Mesenteric fat pad (tissue), 1 donor: Measurements from ENCODE around the gene KIRREL3. TPM values are rescaled to one million over a fixed set of nuclear protein-coding genes. Genes with fewer than 3 reads are reported as not detected.

Source experiments
- DNase-seq: peaks from one replicate; pipeline ENCODE4 v3.0.0-alpha.2; 2020; ENCODE audit warnings: low spot score
- total RNA-seq: library from RNA; stranded (reverse); fragmentation: NEBNext Ultra II Directional; extraction: Animal tissue kit (Norgen Biotek cat#: 25700); gene quantifications from one replicate; pipeline ENCODE4 v1.2.1, GENCODE V29; 2021
- donor health status: DM: yes; HTN: yes; CAD: no.

Gene KIRREL3
- total RNA-seq, 1 donor from 2014 or later, result 0.13 TPM

DNA sequence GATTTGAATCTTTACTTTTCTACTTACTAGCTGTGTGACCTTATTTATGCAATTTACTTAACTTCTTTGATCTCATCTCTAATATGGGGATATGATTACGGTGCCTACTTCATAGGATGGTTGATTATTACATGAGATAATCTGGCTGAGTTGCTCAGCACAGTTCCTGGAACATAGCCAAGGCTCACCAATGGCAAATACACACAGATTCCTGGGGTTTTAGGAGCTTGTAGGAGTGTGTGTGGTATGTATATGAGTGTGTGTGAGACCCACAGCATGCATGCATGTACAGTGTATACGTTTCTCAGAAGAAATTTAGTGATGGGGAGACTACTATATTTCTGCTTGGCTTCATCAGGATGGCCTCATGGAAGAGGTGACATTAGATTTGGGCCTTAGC lies 256.9 kb downstream of the KIRREL3 start:
- no peak for DNase-seq

DNA sequence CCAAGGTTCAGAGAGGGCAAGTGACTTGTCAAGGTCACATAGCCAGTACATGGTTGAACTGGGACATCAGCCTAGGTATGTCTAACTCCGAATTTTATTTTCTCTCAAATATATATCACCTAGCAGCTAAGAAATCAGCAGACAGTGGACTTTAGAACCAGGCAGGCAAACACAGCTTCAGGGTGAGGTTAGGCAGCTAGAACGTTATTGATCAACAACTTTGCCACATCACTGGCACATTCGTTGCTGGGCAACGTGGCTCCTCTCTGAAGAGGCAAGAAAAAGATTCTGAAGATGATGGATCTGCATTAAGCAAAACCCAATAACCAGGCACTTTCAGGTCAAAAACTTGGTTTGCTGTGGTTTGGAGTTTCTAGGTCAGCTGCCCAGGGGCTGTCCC lies 258.0 kb downstream of the KIRREL3 start:
- DNase-seq, result no peak

DNA sequence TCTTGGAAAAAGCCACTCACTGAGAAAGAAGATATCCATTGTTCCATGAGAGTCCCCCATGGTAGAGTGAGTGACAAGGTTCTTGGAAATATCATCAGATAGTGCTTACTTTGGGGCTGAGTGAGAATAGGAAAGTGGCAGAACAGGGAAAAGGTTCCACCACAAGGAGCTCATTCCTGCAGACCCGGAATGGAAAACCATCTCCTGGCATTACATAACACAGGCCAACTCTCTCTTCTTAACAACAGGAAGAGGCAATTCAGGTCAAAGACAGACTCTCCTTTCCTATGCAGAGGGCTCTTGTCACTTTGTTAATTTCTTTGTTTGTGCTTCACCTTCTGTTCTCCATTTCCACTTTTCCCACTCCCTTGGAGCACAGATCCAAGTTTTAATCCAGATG lies 259.7 kb downstream of the KIRREL3 start:
- DNase-seq, result no peak

DNA sequence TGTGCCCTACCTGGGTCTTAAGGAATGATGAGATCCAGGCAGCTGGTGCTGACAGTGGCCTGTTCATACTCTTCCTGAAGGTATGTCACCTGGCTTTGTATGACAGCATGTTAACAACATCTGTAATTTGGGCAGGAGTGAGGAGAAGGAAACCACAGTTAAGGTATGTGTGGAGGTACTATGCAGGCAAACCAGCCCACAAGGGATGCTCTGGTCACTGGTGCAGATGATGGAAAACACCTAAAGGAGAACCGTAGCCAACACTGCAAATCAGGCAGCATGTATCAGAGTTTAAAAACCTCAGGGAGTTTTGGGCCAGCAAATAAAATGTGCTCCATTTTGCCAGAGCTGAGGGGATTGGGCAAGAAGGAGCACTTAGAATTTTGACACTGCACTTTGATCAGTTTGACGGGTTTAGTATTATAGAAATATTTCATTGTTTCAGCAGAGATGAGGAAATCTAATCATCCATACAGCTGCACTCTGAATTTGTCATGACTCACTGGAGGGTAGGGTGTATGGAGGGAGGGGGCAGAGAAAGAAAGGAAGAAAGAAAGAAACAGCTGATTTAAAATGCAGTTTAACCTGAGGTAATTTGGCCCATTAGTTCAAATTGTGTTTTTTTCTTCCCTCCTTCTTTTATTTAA lies 260.9 kb downstream of the KIRREL3 start:
- DNase-seq, result no peak

DNA sequence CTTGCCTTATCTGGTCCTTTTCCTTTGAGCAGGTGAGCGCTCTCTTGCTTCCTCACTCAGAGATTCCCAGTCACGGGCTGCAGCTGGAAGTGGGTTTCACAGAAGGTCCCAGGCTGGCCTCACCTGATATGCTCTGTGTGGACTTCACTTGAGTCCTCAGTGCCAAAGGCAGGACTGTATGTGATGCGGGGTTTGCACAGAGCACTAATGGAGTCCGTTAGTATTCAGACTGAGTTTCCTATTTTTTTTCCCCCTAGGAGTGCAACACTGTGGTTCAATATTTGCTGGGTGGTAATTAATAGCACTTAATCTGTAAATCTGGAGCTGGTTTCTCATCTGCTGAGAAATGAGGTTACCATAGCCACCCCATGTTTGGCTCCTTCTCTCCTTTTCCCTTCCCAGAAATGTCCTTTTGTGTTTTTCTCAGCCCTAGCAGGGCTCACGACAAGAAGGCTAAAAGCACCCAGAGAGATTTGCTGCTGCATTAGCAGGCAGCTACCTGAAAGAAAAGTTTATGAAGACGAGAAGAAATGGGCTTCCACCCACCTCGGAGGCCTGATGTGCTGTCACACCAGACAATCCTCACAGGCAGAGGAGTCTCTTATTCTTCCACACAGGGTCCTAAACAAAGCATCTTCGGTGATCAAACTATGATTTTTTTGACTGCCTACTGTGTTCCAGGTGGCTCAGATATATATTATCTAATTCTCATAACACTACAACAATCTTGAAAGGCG lies 262.1 kb downstream of the KIRREL3 start:
- DNase-seq, result no peak

DNA sequence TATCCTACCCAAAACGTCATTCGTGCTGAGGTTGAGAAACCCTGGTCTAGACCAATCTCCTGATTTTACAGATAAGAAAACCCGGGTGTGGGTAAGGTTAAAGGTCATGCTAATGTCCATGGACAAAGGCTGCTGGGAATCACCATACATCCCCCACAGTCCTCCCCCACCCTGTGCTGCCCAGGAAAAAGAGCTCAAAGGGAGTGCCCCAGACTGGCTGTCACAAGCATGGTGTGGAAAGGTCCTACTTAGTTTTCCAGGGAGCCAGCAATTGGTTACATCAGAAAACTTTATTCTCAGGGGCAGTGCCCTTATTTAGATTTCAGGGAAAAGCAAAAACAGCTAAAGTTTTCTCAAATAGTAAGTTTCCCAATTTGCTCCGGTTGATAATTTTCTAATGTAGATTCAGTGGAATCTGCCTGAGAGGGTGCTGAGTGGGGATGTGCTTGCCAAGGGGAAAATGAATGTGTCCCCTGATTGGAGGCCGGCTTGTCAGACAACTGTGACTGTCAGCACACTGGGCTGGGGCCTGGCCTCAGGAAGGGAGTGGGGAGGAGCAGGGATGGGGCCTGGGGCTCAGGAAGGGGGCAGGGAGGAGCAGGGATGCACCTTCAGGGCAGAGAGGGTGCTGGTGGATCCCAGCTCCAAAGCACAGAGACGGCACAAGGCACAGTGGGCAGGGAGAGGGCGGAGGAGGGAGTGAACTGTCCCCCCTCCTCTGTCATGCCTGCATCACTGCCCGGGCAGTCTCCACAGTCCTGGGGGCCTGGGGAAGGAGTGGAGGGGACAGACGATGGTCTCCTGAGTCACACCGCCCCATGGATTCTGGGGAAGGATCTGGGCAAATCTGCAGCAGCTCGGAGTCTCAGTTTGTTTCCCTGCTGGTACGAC lies 263.6 kb downstream of the KIRREL3 start:
- DNase-seq, result no peak

DNA sequence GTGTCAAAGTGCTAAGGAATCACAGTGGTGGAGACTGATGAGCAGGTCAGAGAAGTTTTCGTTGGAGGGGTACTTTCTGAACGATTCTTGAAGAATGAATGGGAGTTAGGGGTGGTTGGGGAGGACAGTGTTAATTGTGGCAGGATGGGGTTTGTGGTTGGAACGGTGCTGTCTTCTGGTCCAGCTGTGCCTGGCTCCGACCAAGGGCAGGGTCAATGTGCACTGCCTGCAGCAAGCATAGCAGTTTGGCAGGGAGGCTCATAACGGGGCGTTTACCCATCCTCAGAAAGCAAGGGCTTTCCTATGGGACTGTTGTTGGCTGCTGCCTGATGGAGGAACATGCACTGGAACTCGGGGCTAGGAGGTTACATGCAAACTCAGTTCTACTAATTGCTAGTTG lies 265.8 kb downstream of the KIRREL3 start:
- no peak for DNase-seq

DNA sequence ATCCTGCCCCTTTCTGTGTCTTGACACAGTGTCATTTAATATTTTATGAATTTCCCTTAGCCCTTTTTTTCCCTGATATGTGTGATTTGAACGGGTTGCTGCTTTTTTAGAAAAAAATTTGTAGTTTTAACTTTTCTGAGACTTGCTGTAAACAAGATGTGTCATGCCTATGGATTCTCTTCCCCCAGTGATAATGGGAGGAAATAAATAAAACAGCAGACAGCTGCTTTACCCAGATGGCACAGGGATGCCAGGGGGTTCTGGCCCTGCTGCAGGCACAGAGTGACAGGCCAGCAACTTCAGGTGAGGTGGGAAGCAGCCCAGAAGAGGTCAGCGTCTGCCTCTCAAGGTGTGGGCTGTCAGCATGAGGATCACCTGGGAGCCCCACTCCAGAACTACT lies 266.9 kb downstream of the KIRREL3 start:
- no peak for DNase-seq

DNA sequence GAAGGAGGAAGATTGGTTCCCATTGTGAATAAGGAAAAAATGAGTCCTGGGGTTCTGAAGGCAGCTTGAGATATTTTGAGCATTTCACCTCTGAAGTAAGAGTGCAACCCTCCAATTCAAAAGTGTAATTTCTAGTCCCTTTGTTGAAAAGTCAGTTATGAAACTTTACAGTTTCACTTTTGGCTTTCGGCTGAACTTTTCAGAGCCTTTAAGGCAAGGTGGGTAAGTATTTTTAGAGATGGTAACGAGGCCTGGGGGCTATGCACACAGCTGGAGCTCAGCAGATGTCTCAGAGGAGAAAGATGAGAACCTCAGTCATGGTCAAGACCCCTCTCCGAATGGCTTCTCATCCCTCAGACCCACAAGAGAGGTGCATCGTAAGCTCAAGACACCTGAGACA lies 267.6 kb downstream of the KIRREL3 start:
- no peak for DNase-seq

DNA sequence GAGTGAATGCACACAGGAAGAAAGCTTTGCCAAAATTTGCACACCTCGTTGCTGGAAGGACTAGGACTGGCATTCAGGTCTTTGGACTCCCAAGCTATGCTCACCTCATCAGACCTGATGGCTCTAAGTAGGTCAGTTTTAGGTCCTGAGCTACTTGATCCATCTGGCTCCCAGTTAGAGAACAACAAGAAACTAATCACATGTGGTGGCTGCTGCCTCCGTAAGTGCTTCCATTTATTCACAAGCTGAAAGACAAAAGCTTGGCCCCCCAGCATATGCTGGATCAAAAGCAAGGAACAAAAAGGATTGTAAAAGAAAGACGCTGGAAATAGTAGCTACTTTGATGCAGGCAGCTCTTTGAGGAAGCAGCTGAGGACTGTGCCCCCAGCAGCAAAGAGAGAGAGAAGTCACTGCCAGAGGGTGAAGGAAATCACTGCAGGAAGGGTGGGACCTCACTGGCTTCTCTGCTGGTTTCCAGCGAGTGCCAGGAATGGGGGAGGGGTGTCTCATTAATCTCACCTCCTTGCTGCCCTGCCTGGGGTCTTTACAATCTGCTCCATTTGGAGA lies 268.9 kb downstream of the KIRREL3 start:
- DNase-seq, result no peak

DNA sequence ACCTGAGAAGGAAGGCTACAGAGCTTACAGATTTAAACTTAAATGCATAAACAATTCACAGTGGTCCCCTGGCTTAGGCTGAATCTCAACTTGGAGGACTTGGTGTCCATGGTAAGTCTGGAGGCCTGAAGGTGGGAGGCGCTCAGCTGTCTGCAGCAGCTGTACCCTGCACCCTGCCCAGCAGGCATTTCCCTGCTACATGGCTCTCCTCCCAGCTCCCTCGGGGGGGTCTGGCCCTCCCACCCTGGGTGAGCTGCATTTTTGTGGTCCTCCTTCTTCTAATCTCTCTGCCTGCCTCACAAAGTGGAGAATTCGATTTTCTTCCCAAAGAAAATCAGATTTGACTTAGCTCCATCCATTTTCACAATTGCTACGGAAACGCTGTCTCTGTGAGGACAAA lies 273.2 kb downstream of the KIRREL3 start:
- DNase-seq, result no peak

DNA sequence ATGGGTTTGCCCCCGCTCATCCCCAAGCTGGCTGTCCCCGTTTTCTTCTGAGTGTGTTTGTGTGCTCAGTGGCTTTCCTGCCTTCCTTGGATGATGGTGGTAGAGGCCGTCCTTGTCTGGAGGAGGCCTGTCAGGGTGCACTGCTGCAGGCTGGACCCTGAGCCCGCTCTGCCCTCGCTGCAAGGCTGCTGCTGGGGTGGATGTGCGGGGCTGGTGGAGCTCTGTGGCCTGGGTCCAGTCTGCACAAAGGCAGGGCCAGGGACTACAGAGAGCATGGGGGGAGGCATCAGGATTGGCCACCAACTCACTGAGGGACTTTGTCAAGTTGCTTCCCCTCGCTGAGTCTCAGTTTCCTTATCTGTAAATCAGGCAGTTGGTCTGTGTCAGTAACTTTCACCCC lies 275.0 kb downstream of the KIRREL3 start:
- no peak for DNase-seq

DNA sequence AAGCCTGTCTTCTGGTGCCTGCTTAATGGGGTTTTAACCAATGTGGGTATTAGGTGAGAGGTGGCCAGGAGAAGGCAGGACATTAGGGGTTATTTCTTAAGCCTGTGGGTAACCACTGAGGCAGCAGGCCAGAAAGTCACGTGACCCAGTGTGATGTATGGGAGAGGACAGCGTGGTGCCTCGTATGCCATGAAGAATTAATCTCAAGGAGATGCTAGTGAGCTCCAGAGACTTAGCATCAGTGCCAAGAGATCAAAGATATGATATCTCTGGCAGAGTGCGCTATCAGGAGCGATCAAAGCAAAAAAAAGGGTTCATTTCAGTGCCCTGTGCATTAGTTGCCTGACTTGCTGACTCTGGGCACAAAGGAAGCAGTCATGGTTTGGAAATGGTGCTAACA lies 275.5 kb downstream of the KIRREL3 start:
- no peak for DNase-seq

DNA sequence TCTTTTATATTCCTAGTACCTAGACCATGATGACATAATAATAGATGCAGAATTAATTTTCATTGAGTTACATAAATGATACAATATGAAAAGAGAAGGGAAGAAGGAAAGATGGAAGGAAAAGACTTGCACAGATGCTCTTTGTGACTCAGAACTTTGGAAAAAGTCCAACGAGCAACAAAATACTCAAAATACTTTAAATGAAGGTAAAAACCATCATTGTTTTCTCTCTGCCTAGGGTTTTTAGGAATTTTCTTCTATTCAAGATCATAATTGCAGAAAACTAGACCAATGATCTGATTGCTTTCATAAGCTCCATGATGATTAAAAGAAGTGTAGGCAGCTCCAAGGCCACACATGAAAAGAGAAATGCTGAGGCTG lies 276.9 kb downstream of the KIRREL3 start:
- DNase-seq, result no peak

DNA sequence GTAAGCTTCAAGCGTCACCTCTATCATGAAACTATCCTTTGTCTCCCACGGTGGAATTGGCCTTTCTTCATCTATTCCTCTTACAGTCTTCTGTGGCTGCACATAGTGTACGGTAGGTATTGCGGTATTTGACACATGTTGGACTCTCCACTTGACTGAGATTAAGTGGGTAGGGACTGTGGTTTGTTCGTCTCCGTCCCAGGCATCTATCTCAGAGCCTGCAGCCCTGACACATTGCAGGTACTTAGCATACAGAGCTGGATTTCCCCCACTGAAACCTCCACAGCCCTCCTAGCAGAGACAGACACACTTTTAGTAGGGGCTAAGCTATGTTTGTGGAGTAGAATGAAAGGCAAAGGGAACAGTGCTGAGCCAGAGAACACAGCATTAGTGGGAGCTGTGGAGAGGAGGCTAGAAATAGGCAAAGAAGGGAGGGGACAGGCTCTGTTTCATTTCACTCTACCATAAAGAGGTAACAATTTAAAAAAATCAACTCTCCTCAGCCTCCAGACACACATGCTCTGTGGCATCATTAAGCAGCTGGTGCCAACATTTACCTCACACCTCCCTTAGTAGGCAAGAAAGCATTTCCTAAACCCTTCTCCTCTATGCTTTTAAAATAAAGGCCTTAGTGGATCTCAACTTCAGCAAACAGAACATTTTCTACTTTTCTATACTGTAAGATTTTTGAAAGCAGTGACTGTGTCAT lies 277.5 kb downstream of the KIRREL3 start:
- DNase-seq, result no peak

DNA sequence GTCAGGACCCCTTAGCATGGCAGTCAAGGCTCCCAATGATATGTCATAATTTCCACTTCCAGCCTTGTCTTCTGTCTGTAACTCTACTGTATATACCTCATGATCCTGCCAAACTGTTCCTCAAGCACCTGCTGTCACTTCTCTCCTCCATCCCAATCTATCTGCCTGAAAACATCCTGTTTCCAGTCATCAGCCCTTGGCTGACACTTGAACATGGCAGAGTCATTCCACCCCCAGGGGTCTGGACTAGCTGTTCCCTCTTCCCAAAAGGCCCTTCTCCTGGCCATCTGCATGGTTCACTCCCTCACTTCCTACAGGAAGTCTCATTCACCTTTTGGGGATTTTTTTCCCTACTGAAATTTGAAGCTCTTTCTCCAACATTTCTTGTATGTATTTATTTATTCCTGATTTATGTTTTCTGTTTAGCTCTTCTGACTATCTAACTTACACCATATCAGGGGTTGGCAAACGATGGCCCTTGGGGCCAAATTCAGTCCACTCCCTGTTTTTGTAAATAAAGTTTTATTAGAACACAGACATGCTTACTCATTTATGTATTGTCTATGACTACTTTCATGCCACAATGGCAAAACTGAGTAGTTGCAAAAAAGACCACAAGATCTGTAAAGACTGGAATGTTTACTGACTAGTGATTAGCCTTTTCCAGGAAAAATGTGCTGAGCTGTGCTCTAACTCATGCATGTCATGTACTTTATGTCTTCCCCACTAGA lies 278.4 kb downstream of the KIRREL3 start:
- no peak for DNase-seq

DNA sequence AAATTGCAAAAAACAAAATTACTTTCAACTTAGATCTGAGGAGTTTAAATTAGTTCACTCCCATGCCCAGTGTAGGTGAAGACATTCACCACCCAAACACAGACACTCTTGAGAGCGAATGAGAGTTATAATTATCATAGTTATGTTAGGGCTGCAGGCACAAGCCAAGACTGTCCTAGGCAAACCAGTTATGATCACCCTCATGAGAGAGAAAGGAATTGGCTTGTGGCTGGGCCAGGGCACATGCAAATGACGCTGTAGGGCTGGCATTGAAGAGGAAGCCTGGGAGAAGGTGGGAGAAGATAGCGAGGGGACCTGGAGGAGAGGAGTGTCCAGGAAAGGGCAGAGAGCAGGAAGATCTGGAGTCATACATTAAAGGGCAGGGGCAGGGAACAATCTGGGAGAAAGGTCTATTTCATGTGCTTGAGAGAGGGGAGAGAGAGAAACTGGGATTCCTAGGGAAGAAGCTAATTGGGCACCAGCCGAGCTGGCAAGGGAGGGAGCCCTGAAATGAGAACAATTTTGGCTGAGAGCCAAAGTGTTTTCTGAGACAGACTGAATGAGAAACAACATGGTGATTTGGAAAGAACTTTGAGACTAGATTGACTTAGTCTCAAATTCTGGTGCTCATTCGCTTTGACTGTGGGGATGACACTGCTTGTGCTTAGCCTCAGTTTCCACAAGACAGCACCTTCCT lies 279.9 kb downstream of the KIRREL3 start:
- no peak for DNase-seq

DNA sequence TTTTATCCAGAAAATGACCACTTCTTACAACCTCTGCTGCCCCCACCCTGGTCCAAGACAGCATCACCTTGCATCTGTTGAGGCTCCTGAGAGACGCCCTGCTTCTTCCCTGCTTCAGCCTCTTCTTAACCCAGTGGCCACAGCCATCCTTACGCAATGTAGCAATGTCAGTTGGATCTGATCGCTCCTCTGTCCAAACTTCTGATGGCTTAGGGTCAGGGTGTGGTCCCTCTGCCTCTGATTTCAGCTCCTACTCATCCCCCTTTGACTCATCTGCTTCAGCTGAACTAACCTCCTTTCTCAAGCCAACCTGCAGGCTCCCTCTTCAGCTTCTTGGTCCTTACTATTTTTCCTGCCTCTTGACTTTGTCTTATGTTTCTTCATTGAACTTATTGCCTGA lies 280.8 kb downstream of the KIRREL3 start:
- no peak for DNase-seq

DNA sequence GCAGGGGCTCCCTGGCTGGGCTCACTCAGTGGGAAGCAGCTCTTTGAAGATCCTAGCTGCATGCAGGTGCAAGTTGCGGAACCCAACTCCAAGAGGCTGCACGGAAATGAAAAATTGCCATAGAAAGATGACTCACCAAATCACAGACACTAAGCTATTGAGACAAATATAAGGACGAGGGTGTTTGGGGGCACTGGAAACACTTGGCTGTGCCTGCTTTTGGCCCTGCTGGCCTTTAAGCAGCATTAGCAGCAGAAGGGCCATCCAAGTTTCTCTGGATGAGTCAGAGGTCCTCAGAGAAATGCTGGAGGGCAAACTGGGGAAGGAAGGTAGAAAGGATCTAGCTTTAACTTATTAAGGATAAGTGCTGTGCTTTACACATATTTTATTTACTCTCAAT lies 282.3 kb downstream of the KIRREL3 start:
- no peak for DNase-seq
